ENCODE data around the gene FKBP4.

Gene FKBP4

DNA sequence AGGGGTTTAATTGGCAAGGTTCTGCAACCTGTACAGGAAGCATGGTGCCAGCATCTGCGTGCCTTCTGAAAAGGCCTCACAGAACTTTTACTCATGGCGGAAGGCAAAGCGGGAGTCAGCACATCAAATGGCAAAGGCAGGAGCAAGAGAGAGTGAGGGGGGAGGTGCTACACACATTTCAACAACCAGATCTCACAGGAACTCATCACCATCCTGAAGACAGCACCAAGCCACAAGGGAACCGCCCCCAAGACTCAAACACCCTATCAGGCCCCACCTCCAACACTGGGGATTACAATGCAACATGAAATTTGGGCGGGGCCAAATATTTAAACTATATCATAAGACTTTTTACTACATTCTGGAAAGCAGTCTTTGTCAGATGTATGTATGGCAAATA lies 38.0 kb upstream of the FKBP4 start:
- H4K20me1 ChIP-seq (ENCODE audit: control insufficient read depth, insufficient read depth, low read depth, low read length) = no peaks in the 10 kb centered on the region
- H3K4me3 ChIP-seq (ENCODE audit: low read length) = no peak overlapping the region
- no peaks in the 10 kb centered on the region for H3K9me2 ChIP-seq (replicated peaks; ENCODE audit: control insufficient read depth, low read length)
- H3K79me2 ChIP-seq (ENCODE audit: control insufficient read depth, low read length) = no peaks in the 10 kb centered on the region
- H3K4me2 ChIP-seq (ENCODE audit: low read length) = no peak overlapping the region
- H3K27me3 ChIP-seq (ENCODE audit: control insufficient read depth, low read length) = 0 out of 2 replicates have a peak, but pooled peaks cover 8% of the 10 kb centered on the region
- no peaks in the 10 kb centered on the region for H3F3A ChIP-seq (ENCODE audit: control insufficient read depth, insufficient read depth)
- no peaks in the 10 kb centered on the region for H3K9me3 ChIP-seq (ENCODE audit: control insufficient read depth, insufficient read depth, low read length)
- H3K36me3 ChIP-seq (ENCODE audit: control insufficient read depth, low read length) = no peaks in the 10 kb centered on the region
- no peak overlapping the region for H3K27ac ChIP-seq (ENCODE audit: low read depth, low read length)
- TF ChIP-seq EZH2phosphoT487 (IDR thresholded peaks at IDR 0.05; ENCODE audit: borderline replicate concordance, low read length) = no peak
- TF ChIP-seq, protein P1, sequence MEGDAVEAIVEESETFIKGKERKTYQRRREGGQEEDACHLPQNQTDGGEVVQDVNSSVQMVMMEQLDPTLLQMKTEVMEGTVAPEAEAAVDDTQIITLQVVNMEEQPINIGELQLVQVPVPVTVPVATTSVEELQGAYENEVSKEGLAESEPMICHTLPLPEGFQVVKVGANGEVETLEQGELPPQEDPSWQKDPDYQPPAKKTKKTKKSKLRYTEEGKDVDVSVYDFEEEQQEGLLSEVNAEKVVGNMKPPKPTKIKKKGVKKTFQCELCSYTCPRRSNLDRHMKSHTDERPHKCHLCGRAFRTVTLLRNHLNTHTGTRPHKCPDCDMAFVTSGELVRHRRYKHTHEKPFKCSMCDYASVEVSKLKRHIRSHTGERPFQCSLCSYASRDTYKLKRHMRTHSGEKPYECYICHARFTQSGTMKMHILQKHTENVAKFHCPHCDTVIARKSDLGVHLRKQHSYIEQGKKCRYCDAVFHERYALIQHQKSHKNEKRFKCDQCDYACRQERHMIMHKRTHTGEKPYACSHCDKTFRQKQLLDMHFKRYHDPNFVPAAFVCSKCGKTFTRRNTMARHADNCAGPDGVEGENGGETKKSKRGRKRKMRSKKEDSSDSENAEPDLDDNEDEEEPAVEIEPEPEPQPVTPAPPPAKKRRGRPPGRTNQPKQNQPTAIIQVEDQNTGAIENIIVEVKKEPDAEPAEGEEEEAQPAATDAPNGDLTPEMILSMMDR (IDR thresholded peaks at IDR 0.05; ENCODE audit: low read depth, low read length, poor library complexity, severe bottlenecking) = no peak
- no peaks in the 10 kb centered on the region for H3K4me1 ChIP-seq (ENCODE audit: control insufficient read depth, low read length)

DNA sequence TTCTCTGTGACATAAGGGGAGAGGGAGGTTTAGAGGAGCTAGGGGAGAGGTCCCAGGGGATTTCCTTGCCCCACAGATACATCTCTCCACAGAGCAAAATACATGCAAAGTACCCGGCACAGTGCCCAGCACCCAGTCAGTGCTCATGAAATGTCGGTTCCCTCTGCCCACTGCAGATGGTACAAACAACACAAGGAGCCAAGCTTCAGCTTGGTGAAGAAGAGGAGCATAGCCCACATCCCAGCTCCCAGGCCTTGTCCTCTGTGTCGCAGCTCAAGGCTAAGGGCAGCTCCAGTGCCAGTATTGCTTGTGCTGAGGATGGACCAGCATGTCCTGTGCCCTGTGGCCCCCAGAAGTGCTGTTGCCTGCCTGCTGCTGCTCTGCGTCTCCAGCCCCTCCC lies 35.0 kb upstream of the FKBP4 start:
- no peak overlapping the region for H3K27ac ChIP-seq (ENCODE audit: low read depth, low read length)
- no peaks in the 10 kb centered on the region for H3K9me2 ChIP-seq (replicated peaks; ENCODE audit: control insufficient read depth, low read length)
- H4K20me1 ChIP-seq (ENCODE audit: control insufficient read depth, insufficient read depth, low read depth, low read length) = no peaks in the 10 kb centered on the region
- H3F3A ChIP-seq (ENCODE audit: control insufficient read depth, insufficient read depth) = no peaks in the 10 kb centered on the region
- H3K4me3 ChIP-seq (ENCODE audit: low read length) = no peak overlapping the region
- H3K9me3 ChIP-seq (ENCODE audit: control insufficient read depth, insufficient read depth, low read length) = no peaks in the 10 kb centered on the region
- no peak overlapping the region for H3K4me2 ChIP-seq (ENCODE audit: low read length)
- H3K79me2 ChIP-seq (ENCODE audit: control insufficient read depth, low read length) = no peaks in the 10 kb centered on the region
- H3K4me1 ChIP-seq (ENCODE audit: control insufficient read depth, low read length) = no peaks in the 10 kb centered on the region
- H3K27me3 ChIP-seq (ENCODE audit: control insufficient read depth, low read length) = peaks cover 10% of the 10 kb centered on the region; the same call in 1 of the 2 replicates
- TF ChIP-seq, protein P1 (IDR thresholded peaks at IDR 0.05; ENCODE audit: low read depth, low read length, poor library complexity, severe bottlenecking) = no peak
- TF ChIP-seq EZH2phosphoT487 (IDR thresholded peaks at IDR 0.05; ENCODE audit: borderline replicate concordance, low read length) = no peak
- no peaks in the 10 kb centered on the region for H3K36me3 ChIP-seq (ENCODE audit: control insufficient read depth, low read length)

DNA sequence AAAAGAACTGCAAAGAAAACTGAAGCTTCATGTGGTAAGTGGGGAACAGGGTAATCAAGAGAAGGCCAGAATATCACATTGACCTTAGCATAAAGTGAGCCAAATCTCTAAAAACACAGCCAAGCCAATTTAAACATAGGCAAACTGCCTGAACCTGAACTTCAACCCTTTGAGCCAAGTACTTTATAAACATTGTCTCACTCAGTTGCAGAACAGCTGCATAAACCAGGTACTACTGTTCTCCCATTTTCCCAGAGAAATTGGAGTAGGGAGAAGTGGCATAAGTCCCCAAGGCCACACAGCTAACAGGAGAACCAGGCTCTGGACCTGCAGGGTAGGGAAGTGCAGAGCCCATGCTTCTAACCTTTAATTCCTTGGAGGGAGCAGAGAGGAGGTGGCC lies 30.4 kb upstream of the FKBP4 start:
- Histone ChIP-seq H3K27me3 (ENCODE audit: control insufficient read depth, low read length) (peaks cover 4% of the 10 kb centered on the region; the same call in 1 of the 2 replicates), H3F3A (ENCODE audit: control insufficient read depth, insufficient read depth) (peaks cover 7% of the 10 kb centered on the region), H3K9me2 (replicated peaks; ENCODE audit: control insufficient read depth, low read length) (no peaks in the 10 kb centered on the region), H3K4me3 (ENCODE audit: low read length) (no peak overlapping the region), H3K9me3 (ENCODE audit: control insufficient read depth, insufficient read depth, low read length) (peaks cover 9% of the 10 kb centered on the region; the same call in 1 of the 2 replicates), H3K4me1 (ENCODE audit: control insufficient read depth, low read length) (peaks cover 6% of the 10 kb centered on the region), H3K4me2 (ENCODE audit: low read length) (no peak overlapping the region), H3K36me3 (ENCODE audit: control insufficient read depth, low read length) (no peaks in the 10 kb centered on the region), H3K27ac (ENCODE audit: low read depth, low read length) (no peak overlapping the region), H3K79me2 (ENCODE audit: control insufficient read depth, low read length) (no peaks in the 10 kb centered on the region), H4K20me1 (ENCODE audit: control insufficient read depth, insufficient read depth, low read depth, low read length) (no peaks in the 10 kb centered on the region)
- no peak for TF ChIP-seq EZH2phosphoT487 (IDR thresholded peaks at IDR 0.05; ENCODE audit: borderline replicate concordance, low read length)
- TF ChIP-seq, protein P1 (IDR thresholded peaks at IDR 0.05; ENCODE audit: low read depth, low read length, poor library complexity, severe bottlenecking) = no peak

All from DOHH2 (cell line).